HUES48 (cell line): Measurements from ENCODE around the gene PKP1.

ENCODE experiments used
- H3K27ac ChIP-seq: one replicate; pipeline ENCODE4 v1.7.0; 2013; ENCODE audit warnings: low read depth, low read length, inconsistent platforms
- H3K27me3 ChIP-seq: 2 replicates; pipeline ENCODE4 v1.6.1; 2013; ENCODE audit warnings: mild to moderate bottlenecking, low read length; ENCODE audit not compliant: control insufficient read depth, insufficient read depth
- H3K36me3 ChIP-seq: 2 replicates; pipeline ENCODE4 v1.6.1; 2013; ENCODE audit warnings: low read length; ENCODE audit not compliant: control insufficient read depth, insufficient read depth
- H3K4me1 ChIP-seq: 2 replicates; pipeline ENCODE4 v1.6.1; 2013; ENCODE audit warnings: mild to moderate bottlenecking, low read length; ENCODE audit not compliant: control insufficient read depth, insufficient read depth
- H3K4me3 ChIP-seq: 2 replicates; pipeline ENCODE4 v1.5.1; 2013; ENCODE audit warnings: mild to moderate bottlenecking, low read depth, low read length
- H3K9ac ChIP-seq: 2 replicates; pipeline ENCODE4 v1.6.1; 2013; ENCODE audit warnings: mild to moderate bottlenecking, low read depth, low read length, moderate library complexity
- H3K9me3 ChIP-seq: 2 replicates; pipeline ENCODE4 v1.6.1; 2013; ENCODE audit warnings: low read length; ENCODE audit not compliant: control insufficient read depth, insufficient read depth

Gene PKP1

GRCh38 chr1:201321826-201322390, 38.6 kb downstream of the PKP1 start:
- H3K9ac ChIP-seq: no peak overlapping the region
- no peak overlapping the region for H3K4me3 ChIP-seq
- H3K9me3 ChIP-seq: no peaks in the 10 kb centered on the region
- H3K36me3 ChIP-seq: no peaks in the 10 kb centered on the region
- no peaks in the 10 kb centered on the region for H3K27me3 ChIP-seq
- no peak overlapping the region for H3K27ac ChIP-seq
- H3K4me1 ChIP-seq: no peaks in the 10 kb centered on the region

- no peaks in the 10 kb centered on the region for H3K36me3 ChIP-seq
- H3K27me3 ChIP-seq: no peaks in the 10 kb centered on the region; the same call in 1 of the 2 replicates
- H3K4me1 ChIP-seq: no peaks in the 10 kb centered on the region
- no peaks in the 10 kb centered on the region for H3K9me3 ChIP-seq
- no peak overlapping the region for H3K4me3 ChIP-seq
- no peak overlapping the region for H3K27ac ChIP-seq
- H3K9ac ChIP-seq: no peak overlapping the region
Observed at GRCh38 chr1:201322653-201323510, 39.6 kb downstream of the PKP1 start.

GRCh38 chr1:201324306-201324705, 41.0 kb downstream of the PKP1 start:
- no peaks in the 10 kb centered on the region; the same call in 1 of the 2 replicates for H3K27me3 ChIP-seq

GRCh38 chr1:201324821-201325677, 41.7 kb downstream of the PKP1 start:
- Histone ChIP-seq H3K4me1 (no peaks in the 10 kb centered on the region), H3K27me3 (no peaks in the 10 kb centered on the region; the same call in 1 of the 2 replicates), H3K9ac (no peak overlapping the region), H3K4me3 (no peak overlapping the region), H3K27ac (no peak overlapping the region), H3K36me3 (no peaks in the 10 kb centered on the region), H3K9me3 (no peaks in the 10 kb centered on the region)

More at GRCh38 chr1:201324306-201324705, 41.0 kb downstream of the PKP1 start:
- H3K9ac ChIP-seq: no peak overlapping the region
- no peak overlapping the region for H3K27ac ChIP-seq
- no peaks in the 10 kb centered on the region for H3K9me3 ChIP-seq
- no peaks in the 10 kb centered on the region for H3K4me1 ChIP-seq
- H3K36me3 ChIP-seq: no peaks in the 10 kb centered on the region
- H3K4me3 ChIP-seq: no peak overlapping the region

GRCh38 chr1:201325678-201326060, 42.4 kb downstream of the PKP1 start:
- H3K9ac ChIP-seq: no peak overlapping the region
- H3K27me3 ChIP-seq: no peaks in the 10 kb centered on the region; the same call in 1 of the 2 replicates
- H3K4me3 ChIP-seq: no peak overlapping the region
- H3K27ac ChIP-seq: no peak overlapping the region
- H3K36me3 ChIP-seq: no peaks in the 10 kb centered on the region
- H3K4me1 ChIP-seq: no peaks in the 10 kb centered on the region
- H3K9me3 ChIP-seq: no peaks in the 10 kb centered on the region

- H3K27me3 ChIP-seq: no peaks in the 10 kb centered on the region; the same call in 1 of the 2 replicates
- H3K4me3 ChIP-seq: no peak overlapping the region
- no peak overlapping the region for H3K9ac ChIP-seq
- H3K27ac ChIP-seq: no peak overlapping the region
- H3K36me3 ChIP-seq: no peaks in the 10 kb centered on the region
- no peaks in the 10 kb centered on the region for H3K4me1 ChIP-seq
- no peaks in the 10 kb centered on the region for H3K9me3 ChIP-seq
Observed at GRCh38 chr1:201326710-201327109, 43.4 kb downstream of the PKP1 start.

GRCh38 chr1:201327687-201328240, 44.5 kb downstream of the PKP1 start:
- no peaks in the 10 kb centered on the region; the same call in 1 of the 2 replicates for H3K27me3 ChIP-seq
- no peaks in the 10 kb centered on the region for H3K36me3 ChIP-seq
- no peak overlapping the region for H3K9ac ChIP-seq
- H3K4me1 ChIP-seq: no peaks in the 10 kb centered on the region
- no peaks in the 10 kb centered on the region for H3K9me3 ChIP-seq
- H3K27ac ChIP-seq: no peak overlapping the region
- H3K4me3 ChIP-seq: no peak overlapping the region

GRCh38 chr1:201328576-201328975, 45.3 kb downstream of the PKP1 start:
- H3K4me1 ChIP-seq: no peaks in the 10 kb centered on the region
- no peaks in the 10 kb centered on the region; the same call in 1 of the 2 replicates for H3K27me3 ChIP-seq
- no peak overlapping the region for H3K9ac ChIP-seq
- H3K4me3 ChIP-seq: no peak overlapping the region
- H3K36me3 ChIP-seq: no peaks in the 10 kb centered on the region
- H3K9me3 ChIP-seq: no peaks in the 10 kb centered on the region
- H3K27ac ChIP-seq: no peak overlapping the region

GRCh38 chr1:201329286-201329685, 46.0 kb downstream of the PKP1 start:
- Histone ChIP-seq H3K9me3 (no peaks in the 10 kb centered on the region), H3K4me3 (no peak overlapping the region), H3K27ac (no peak overlapping the region), H3K9ac (no peak overlapping the region), H3K27me3 (no peaks in the 10 kb centered on the region; the same call in 1 of the 2 replicates), H3K36me3 (no peaks in the 10 kb centered on the region), H3K4me1 (no peaks in the 10 kb centered on the region)

GRCh38 chr1:201329801-201330200, 46.5 kb downstream of the PKP1 start:
- no peak overlapping the region for H3K27ac ChIP-seq
- no peaks in the 10 kb centered on the region for H3K4me1 ChIP-seq
- no peak overlapping the region for H3K4me3 ChIP-seq
- H3K9ac ChIP-seq: no peak overlapping the region
- H3K27me3 ChIP-seq: no peaks in the 10 kb centered on the region; the same call in 1 of the 2 replicates
- no peaks in the 10 kb centered on the region for H3K36me3 ChIP-seq
- no peaks in the 10 kb centered on the region for H3K9me3 ChIP-seq
